Esophagus squamous epithelium (tissue), 4 donors: ENCODE measurements around the gene SPAG17.

Experiments
- CTCF ChIP-seq, 6 experiments: fragments of 450-650 bp in 4 of 6; fragments of 200-600 bp in 2 of 6; sonication (generic) in 2 of 6; IDR thresholded peaks; one replicate each; pipeline ENCODE4 v1.5.1; 2016 to 2019; ENCODE audit warnings: antibody characterized with exemption in 6 of 6, mild to moderate bottlenecking in 4 of 6, moderate library complexity in 4 of 6
- POLR2A ChIP-seq, 4 donors: fragments of 450-650 bp; IDR thresholded peaks; one replicate each; pipeline ENCODE4 v1.6.1; 2017; ENCODE audit warnings: antibody characterized with exemption in 4 of 4, mild to moderate bottlenecking in 4 of 4, moderate library complexity in 3 of 4

- TF ChIP-seq POLR2A (IDR thresholded peaks at IDR 0.05), result no peak
- no peak for TF ChIP-seq CTCF (IDR thresholded peaks at IDR 0.05)
Observed at GRCh38 chr1:118148034-118148433, 37.0 kb downstream of the SPAG17 start.
